Astrocyte of the spinal cord (primary cell): ENCODE results near the gene SF1.

Experiments
- DNase-seq: peaks from one replicate; pipeline ENCODE4 v3.0.0; 2011; ENCODE audit warnings: low read depth, low spot score
- H3K4me3 ChIP-seq: 2 replicates; pipeline ENCODE4 v1.5.1; 2011; ENCODE audit warnings: low read depth, mild to moderate bottlenecking, low read length, moderate library complexity
- CTCF ChIP-seq: IDR thresholded peaks from 2 replicates; pipeline ENCODE4 v1.5.1; 2012; ENCODE audit warnings: low read depth, mild to moderate bottlenecking, low read length, inconsistent platforms
- in situ Hi-C: cut with HindIII; loops from 2 replicates; pipeline ENCODE4 v1.10.0; 2017; ENCODE audit warnings: low sequenced_read_pairs

Gene SF1

GRCh38 chr11:64764753-64765152 is 13.6 kb downstream of the SF1 start:
- in situ Hi-C loops, result no loop called here
- no peak for TF ChIP-seq CTCF
- no peak overlapping the region for H3K4me3 ChIP-seq
- no peak for DNase-seq

- in situ Hi-C loops, result no loop called here
- no peak overlapping the region for H3K4me3 ChIP-seq
- DNase-seq, result no peak
- TF ChIP-seq CTCF, result no peak
Measured at GRCh38 chr11:64764040-64764611, 14.2 kb downstream of the SF1 start.

DNA sequence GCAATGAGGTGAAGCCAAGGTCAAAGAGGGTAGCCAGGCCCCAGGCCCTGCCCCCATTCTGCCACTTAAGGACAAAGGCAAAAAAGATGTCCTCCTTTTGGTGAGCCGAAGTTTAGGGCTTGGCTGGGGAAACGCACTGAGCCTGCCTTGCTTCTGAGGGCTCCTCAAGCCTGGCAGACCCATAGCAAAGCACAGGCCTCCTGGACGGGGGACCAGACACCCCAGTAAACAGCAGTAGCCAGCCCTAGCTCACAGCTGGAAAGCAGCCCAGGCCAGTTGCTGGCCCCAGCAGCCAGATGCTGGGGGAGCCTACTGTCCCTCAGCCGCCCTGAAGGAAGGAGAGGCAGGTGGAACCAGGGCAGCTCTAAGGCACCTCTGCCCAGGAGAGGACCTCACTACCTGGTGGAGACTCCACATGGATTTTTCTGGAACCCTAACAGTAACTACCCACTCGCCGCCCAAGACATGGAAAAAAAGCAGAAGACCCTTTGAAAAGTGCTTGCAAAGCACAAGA is 14.8 kb downstream of the SF1 start:
- no peak for DNase-seq
- H3K4me3 ChIP-seq, result no peak overlapping the region
- in situ Hi-C loops, result no loop called here
- TF ChIP-seq CTCF, result no peak

- TF ChIP-seq CTCF, result no peak
- in situ Hi-C loops, result no loop called here
- H3K4me3 ChIP-seq, result no peak overlapping the region
- peak; percentile 88 for DNase-seq
Measured at GRCh38 chr11:64762674-64763525, 15.4 kb downstream of the SF1 start.

- DNase-seq, result no peak
- in situ Hi-C loops, result no loop called here
- TF ChIP-seq CTCF, result no peak
- no peak overlapping the region for H3K4me3 ChIP-seq
Measured at GRCh38 chr11:64762277-64762673, 16.1 kb downstream of the SF1 start.

DNA sequence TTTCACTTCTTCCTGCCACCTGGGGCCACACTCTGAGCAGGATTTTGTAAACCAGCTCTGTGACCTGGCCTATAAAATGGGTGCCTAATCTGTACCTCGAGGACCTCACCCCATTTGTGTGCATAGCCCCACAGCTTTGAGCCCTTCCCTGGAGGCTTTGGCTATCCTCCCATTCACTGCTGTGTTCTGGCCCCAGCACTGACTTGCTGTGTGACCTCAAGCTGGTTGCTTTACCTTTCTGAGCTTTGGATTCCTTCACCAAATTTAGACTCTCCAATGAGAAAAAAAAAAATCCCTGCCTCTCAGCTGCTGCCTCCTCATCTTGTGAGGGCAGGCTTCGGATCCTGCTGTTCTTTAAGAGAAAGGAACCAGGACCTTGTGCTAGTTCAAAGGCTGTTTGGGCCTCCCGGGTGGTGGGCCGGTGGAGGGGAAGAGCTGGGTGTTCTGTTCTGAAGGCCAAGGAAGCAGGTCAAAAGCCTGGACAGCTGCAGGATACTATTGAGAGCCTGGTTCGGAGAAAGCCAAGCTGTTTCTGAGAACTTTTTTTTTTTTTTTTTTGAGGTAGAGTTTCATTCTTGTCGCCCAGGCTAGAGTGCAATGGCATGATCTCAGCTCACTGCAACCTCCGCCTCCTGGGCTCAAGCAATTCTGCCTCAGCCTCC is 17.5 kb downstream of the SF1 start:
- no peak for DNase-seq
- in situ Hi-C loops, result no loop called here
- TF ChIP-seq CTCF, result no peak

More for the DNA sequence above, 17.5 kb downstream of the SF1 start:
- no peak overlapping the region for H3K4me3 ChIP-seq
